Stromal cell of bone marrow (primary cell): Measurements from ENCODE around the gene TGFA.

Experiments
- DNase-seq: peaks from one replicate; pipeline ENCODE4 v3.0.0-alpha.2; 2012; ENCODE audit warnings: low read depth

The TGFA gene

GRCh38 chr2:70552501-70553333 is 909 bp downstream of the TGFA start:
- DNase-seq = no peak

- DNase-seq = no peak
Measured at GRCh38 chr2:70551167-70551566, 2.5 kb downstream of the TGFA start.

GRCh38 chr2:70549962-70550361 is 3.7 kb downstream of the TGFA start:
- no peak for DNase-seq

GRCh38 chr2:70549064-70549710 is 4.4 kb downstream of the TGFA start:
- DNase-seq = no peak

- DNase-seq = no peak
Measured at GRCh38 chr2:70548233-70548632, 5.4 kb downstream of the TGFA start.

GRCh38 chr2:70546885-70547284 is 6.7 kb downstream of the TGFA start:
- DNase-seq = no peak

- DNase-seq = no peak
Measured at GRCh38 chr2:70546376-70546775, 7.2 kb downstream of the TGFA start.

GRCh38 chr2:70541481-70542020 is 12.1 kb downstream of the TGFA start:
- DNase-seq = no peak

GRCh38 chr2:70537840-70538239 is 15.8 kb downstream of the TGFA start:
- DNase-seq = no peak

- no peak for DNase-seq
Measured at GRCh38 chr2:70536517-70537055, 17.0 kb downstream of the TGFA start.

- no peak for DNase-seq
Measured at GRCh38 chr2:70535573-70535972, 18.1 kb downstream of the TGFA start.

- no peak for DNase-seq
Measured at GRCh38 chr2:70534183-70534836, 19.3 kb downstream of the TGFA start.

GRCh38 chr2:70532244-70532935 is 21.2 kb downstream of the TGFA start:
- DNase-seq = no peak

- no peak for DNase-seq
Measured at GRCh38 chr2:70531419-70532086, 22.1 kb downstream of the TGFA start.

- no peak for DNase-seq
Measured at GRCh38 chr2:70529610-70530009, 24.0 kb downstream of the TGFA start.

- no peak for DNase-seq
Measured at GRCh38 chr2:70528929-70529328, 24.7 kb downstream of the TGFA start.

- no peak for DNase-seq
Measured at GRCh38 chr2:70528276-70528675, 25.4 kb downstream of the TGFA start.

- DNase-seq = no peak
Measured at GRCh38 chr2:70527447-70528080, 26.1 kb downstream of the TGFA start.

GRCh38 chr2:70526126-70526525 is 27.5 kb downstream of the TGFA start:
- DNase-seq = no peak

GRCh38 chr2:70525032-70525431 is 28.6 kb downstream of the TGFA start:
- DNase-seq = no peak
